ENCODE measurements around the gene TANGO2.

The TANGO2 gene

GRCh38 chr22:20014526-20015186, 6.3 kb upstream of the TANGO2 start:
- no peak for DNase-seq

GRCh38 chr22:20015187-20015625, 5.7 kb upstream of the TANGO2 start:
- no peak for DNase-seq

- peak; percentile 23 for DNase-seq
These were observed 4.8 kb upstream of the TANGO2 start for GRCh38 chr22:20015971-20016733.

GRCh38 chr22:20016734-20017621, 3.9 kb upstream of the TANGO2 start, which contains the start of gene ARVCF:
TSS of gene ARVCF (minus strand) at chr22:20016823. CDS start at chr22:19990794, 26,029 bp downstream.
- DNase-seq = peak; percentile 94

GRCh38 chr22:20017622-20017958, 3.3 kb upstream of the TANGO2 start:
- DNase-seq = no peak

GRCh38 chr22:20018001-20018400, 2.9 kb upstream of the TANGO2 start:
- no peak for DNase-seq

GRCh38 chr22:20019661-20020532, 1.0 kb upstream of the TANGO2 start:
- DNase-seq = no peak

- DNase-seq = no peak
These were observed 579 bp downstream of the TANGO2 start for GRCh38 chr22:20021196-20022181.

- no peak for DNase-seq
These were observed 1.5 kb downstream of the TANGO2 start for GRCh38 chr22:20022231-20022977.

- no peak for DNase-seq
These were observed 2.2 kb downstream of the TANGO2 start for GRCh38 chr22:20022978-20023613.

- no peak for DNase-seq
These were observed 3.3 kb downstream of the TANGO2 start for GRCh38 chr22:20024225-20024624.

GRCh38 chr22:20024650-20025397, 3.9 kb downstream of the TANGO2 start:
- DNase-seq = no peak

- DNase-seq = no peak
These were observed 4.7 kb downstream of the TANGO2 start for GRCh38 chr22:20025401-20026203.

- no peak for DNase-seq
These were observed 5.4 kb downstream of the TANGO2 start for GRCh38 chr22:20026204-20026908.

- no peak for DNase-seq
These were observed 6.2 kb downstream of the TANGO2 start for GRCh38 chr22:20026996-20027601.

GRCh38 chr22:20027966-20028854, 7.3 kb downstream of the TANGO2 start:
- peak; percentile 31 for DNase-seq
